GM12874 (cell line): ENCODE results near the gene CYP2U1.

Source experiments
- CTCF ChIP-seq: IDR thresholded peaks from 2 replicates; pipeline ENCODE4 v1.5.1; 2011; ENCODE audit warnings: low read depth, mild to moderate bottlenecking, control low read depth, low read length, moderate library complexity; ENCODE audit not compliant: insufficient read depth

Gene CYP2U1

GRCh38 chr4:107931775-107932321 lies 499 bp downstream of the CYP2U1 start:
- TF ChIP-seq CTCF: no peak

- TF ChIP-seq CTCF: no peak
Measured at GRCh38 chr4:107935246-107935645, 3.9 kb downstream of the CYP2U1 start.

- TF ChIP-seq CTCF: no peak
Measured at GRCh38 chr4:107937040-107937439, 5.7 kb downstream of the CYP2U1 start.

DNA sequence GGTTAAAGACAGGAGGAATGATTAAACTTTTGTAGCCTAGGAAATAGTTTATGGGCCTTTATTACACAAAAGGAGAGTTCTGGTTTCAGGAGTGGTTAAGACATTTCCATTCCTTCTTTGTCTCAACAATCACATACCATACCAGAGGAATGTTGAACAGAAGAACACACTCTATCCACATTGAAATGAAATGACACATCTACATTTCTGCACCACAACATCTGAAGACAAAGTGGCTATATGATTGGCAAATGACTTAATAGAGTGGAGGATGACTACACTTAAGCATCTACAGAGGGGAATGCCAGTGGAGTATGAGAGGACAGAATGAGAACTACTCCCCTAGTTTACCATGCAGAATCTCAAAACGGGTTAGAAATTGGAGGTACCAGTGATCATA lies 8.0 kb downstream of the CYP2U1 start:
- no peak for TF ChIP-seq CTCF

DNA sequence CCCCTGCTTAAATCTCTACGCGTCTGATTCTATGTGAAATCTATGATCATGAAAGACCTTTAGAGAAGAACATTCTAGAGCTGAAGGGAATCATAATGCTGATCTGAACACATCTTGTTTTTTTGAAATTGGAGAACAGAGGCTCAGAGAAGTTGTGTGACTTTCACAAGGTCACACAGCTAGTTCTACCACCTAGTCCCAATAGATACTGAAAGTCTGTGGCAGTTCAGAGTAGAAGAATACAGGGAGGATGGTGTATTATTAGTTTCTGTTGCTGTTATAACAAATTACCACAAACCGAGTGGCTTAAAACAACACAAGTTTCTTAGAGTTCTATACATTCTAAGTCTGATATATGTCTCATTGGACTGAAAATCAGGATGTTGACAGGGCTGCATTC lies 14.5 kb downstream of the CYP2U1 start:
- no peak for TF ChIP-seq CTCF

GRCh38 chr4:107950746-107951540 lies 19.6 kb downstream of the CYP2U1 start:
- TF ChIP-seq CTCF: no peak

DNA sequence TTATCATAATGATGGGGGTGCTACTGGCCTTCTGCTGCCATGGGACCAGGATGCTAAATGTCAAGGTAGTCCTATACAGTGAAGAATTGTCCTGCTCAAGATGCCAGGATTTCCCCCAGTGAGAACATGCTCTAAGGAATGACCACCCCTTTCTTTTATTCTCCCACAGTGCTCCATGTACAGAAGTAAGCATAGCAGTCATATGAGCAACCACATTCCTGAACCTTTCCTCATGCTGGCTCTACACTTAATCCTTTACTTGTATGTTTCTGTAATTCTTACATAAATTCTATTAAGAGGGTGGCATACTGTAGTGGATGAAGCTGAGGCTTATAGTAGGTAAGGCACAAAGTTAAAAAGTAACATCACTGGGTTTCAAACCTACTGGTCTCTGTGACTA lies 20.2 kb downstream of the CYP2U1 start:
- TF ChIP-seq CTCF: no peak
